WTC11 (cell line): ENCODE results near the gene PHPT1.
"Not testable (repeated sequence)": the region's sequence is repeated elsewhere in the genome, so short reads cannot be mapped to it uniquely, and the experiment has no call there.

Source experiments
- ERG ChIP-seq: fragments of 250-450 bp; sonication (Bioruptor Pico); IDR thresholded peaks from 2 replicates; pipeline ENCODE4 v1.8.0; 2021; ENCODE audit warnings: mild to moderate bottlenecking
- NR1H2 ChIP-seq: sonication (generic); formaldehyde crosslinking; IDR thresholded peaks from 2 replicates; pipeline ENCODE4 v1.9.0; 2021; ENCODE audit warnings: mild to moderate bottlenecking, moderate library complexity, missing genetic modification reagents
- TF ChIP-seq, protein P1 (sequence below): sonication (generic); formaldehyde crosslinking; IDR thresholded peaks from 2 replicates; pipeline ENCODE4 v1.8.1; 2022; ENCODE audit warnings: low read depth, missing genetic modification reagents, borderline replicate concordance
- TF ChIP-seq, protein P2 (sequence below): fragments of 200-600 bp; IDR thresholded peaks from 2 replicates; pipeline ENCODE4 v1.8.0; 2022; ENCODE audit warnings: antibody characterized with exemption

DNA sequence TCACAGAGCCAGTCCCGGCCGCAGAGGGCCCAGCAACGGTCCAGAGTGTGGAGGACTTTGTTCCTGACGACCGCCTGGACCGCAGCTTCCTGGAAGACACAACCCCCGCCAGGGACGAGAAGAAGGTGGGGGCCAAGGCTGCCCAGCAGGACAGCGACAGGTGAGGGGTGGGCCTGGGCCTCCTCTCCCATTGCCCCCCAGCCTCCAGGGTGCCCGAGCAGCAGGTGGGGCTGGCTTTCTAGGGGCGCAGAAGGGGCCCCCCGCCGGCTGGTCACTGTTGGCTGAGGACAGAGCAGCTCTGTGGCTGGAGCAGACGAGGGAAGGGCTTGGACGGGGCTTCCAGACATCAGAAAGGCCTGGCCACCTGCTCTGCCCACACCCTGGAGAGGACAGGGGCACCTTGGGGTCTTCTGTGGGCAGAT, 11.3 kb upstream of the PHPT1 start:
- TF ChIP-seq, protein P1, sequence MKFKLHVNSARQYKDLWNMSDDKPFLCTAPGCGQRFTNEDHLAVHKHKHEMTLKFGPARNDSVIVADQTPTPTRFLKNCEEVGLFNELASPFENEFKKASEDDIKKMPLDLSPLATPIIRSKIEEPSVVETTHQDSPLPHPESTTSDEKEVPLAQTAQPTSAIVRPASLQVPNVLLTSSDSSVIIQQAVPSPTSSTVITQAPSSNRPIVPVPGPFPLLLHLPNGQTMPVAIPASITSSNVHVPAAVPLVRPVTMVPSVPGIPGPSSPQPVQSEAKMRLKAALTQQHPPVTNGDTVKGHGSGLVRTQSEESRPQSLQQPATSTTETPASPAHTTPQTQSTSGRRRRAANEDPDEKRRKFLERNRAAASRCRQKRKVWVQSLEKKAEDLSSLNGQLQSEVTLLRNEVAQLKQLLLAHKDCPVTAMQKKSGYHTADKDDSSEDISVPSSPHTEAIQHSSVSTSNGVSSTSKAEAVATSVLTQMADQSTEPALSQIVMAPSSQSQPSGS (CRISPR knock-in tag), result not testable (repeated sequence)
- TF ChIP-seq, protein P2, sequence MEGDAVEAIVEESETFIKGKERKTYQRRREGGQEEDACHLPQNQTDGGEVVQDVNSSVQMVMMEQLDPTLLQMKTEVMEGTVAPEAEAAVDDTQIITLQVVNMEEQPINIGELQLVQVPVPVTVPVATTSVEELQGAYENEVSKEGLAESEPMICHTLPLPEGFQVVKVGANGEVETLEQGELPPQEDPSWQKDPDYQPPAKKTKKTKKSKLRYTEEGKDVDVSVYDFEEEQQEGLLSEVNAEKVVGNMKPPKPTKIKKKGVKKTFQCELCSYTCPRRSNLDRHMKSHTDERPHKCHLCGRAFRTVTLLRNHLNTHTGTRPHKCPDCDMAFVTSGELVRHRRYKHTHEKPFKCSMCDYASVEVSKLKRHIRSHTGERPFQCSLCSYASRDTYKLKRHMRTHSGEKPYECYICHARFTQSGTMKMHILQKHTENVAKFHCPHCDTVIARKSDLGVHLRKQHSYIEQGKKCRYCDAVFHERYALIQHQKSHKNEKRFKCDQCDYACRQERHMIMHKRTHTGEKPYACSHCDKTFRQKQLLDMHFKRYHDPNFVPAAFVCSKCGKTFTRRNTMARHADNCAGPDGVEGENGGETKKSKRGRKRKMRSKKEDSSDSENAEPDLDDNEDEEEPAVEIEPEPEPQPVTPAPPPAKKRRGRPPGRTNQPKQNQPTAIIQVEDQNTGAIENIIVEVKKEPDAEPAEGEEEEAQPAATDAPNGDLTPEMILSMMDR, result not testable (repeated sequence)
- not testable (repeated sequence) for TF ChIP-seq ERG, NR1H2 (CRISPR knock-in tag)
